ENCODE results near the gene AFAP1L1. TPM values are rescaled to one million over a fixed set of nuclear protein-coding genes. Genes with fewer than 3 reads are reported as not detected.

The AFAP1L1 gene
- total and polyA plus RNA-seq, 9 of the 15 experiments (the other 6 are each of a cell fraction or from before 2014, with no cell fraction given): 0.01 to 0.12 (median 0.03) TPM; not detected in 4

DNA sequence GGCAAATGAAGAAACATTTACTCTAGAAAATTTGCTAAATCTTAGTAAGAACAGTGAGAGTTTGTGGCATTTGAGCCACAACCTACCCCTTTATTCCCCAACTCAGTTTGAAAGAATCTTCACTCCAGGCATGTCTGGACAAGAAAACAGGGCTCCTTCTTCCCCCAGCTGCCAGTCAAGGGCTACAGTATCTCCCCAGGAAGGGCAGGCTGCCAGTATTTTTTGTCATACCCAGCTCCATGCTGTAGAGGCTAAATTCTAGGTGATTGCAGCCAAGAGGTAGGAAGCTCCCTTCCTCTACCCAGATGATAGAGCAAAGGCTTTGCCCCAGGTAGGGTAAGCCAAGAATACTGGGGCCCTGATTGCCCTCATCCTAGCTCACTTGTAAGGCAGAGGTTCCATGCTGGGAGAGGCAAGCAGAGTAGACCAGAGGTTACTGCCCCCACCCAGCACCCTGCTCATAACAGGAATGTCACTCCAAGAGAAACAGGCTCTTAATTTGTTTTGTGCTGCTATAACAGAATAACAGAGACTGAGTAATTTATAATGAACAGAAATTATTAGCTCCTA is 53.6 kb downstream of the AFAP1L1 start:
- Histone ChIP-seq H3K27ac (ENCODE audit: extremely low read depth, low read depth, low read length) (no peak overlapping the region), H3K9me3 (replicated peaks; ENCODE audit: control insufficient read depth, insufficient read depth, low read depth, low read length) (no peaks in the 10 kb centered on the region), H3K4me3 (no peak overlapping the region), H3K4me2 (ENCODE audit: insufficient read depth, low read length) (no peak overlapping the region), H3K27me3 (ENCODE audit: control insufficient read depth in 2 of 2, insufficient read depth in 2 of 2, low read length in 2 of 2) (no peaks in the 10 kb centered on the region), H4K20me1 (replicated peaks; ENCODE audit: control insufficient read depth, insufficient read depth, low read length) (no peaks in the 10 kb centered on the region), H3K9ac (ENCODE audit: insufficient read depth in 1 of 2, low read depth in 2 of 2, low read length in 2 of 2) (no peak overlapping the region), H3K9me1 (ENCODE audit: control insufficient read depth, insufficient read depth, low read length) (no peaks in the 10 kb centered on the region), H3K36me3 (ENCODE audit: control insufficient read depth, insufficient read depth, low read length) (no peaks in the 10 kb centered on the region), H2AFZ (ENCODE audit: low read depth, low read length) (peak overlapping the region; percentile 57; the same call in 1 of the 2 replicates), H3K4me1 (replicated peaks in 1 of 2; ENCODE audit: control insufficient read depth in 2 of 2, insufficient read depth in 2 of 2, low read length in 2 of 2) (peaks cover 17 to 19% of the 10 kb centered on the region in 2 experiments), H3K79me2 (ENCODE audit: control insufficient read depth, insufficient read depth, low read length) (no peaks in the 10 kb centered on the region)
- no peak for FAIRE-seq
- no peak for ATAC-seq
- BruUV-seq (replicated peaks): no TSS peak
- no peak for DNase-seq (ENCODE audit: extremely low read depth in 1 of 4, low spot score in 3 of 4)
- ChIA-PET POLR2A (interaction anchor here (0.6 to 0.8 kb wide), 5 partner anchors 14 to 1333 kb away, joined by 3 to 4 read pairs (median 3); partner anchors contain the start of gene GRPEL2), CTCF (ENCODE audit: low intra/inter-chr PET ratio) (no interaction called here)
- intact Hi-C loops (cut with micrococcal nuclease): no loop called here
- in situ Hi-C loops (cut with MboI): no loop called here
- TF ChIP-seq KDM2B (CRISPR knock-in tag; IDR thresholded peaks at IDR 0.05) (no peak), ZNF57 (CRISPR knock-in tag; IDR thresholded peaks at IDR 0.05) (no peak), MGA (IDR thresholded peaks at IDR 0.05) (no peak), CTCF (IDR thresholded peaks at IDR 0.05 in 2 of 3, conservative IDR thresholded peaks at IDR 0.05 in 1 of 3; ENCODE audit: insufficient read depth in 2 of 3, low read depth in 1 of 3, low read length in 3 of 3) (no peak), ZFP30 (CRISPR knock-in tag; IDR thresholded peaks at IDR 0.05; ENCODE audit: borderline replicate concordance) (no peak), C11orf30 (IDR thresholded peaks at IDR 0.05; ENCODE audit: low read depth) (no peak), HDAC3 (IDR thresholded peaks at IDR 0.05; ENCODE audit: borderline replicate concordance, partially characterized antibody) (no peak), CBX1 (IDR thresholded peaks at IDR 0.05; ENCODE audit: low read depth) (no peak), ZNF75A (CRISPR knock-in tag; IDR thresholded peaks at IDR 0.05) (no peak)

Measured in K562 (cell line).